HepG2 (cell line): ENCODE measurements around the gene RABGAP1L. TPM values are rescaled to one million over a fixed set of nuclear protein-coding genes. Genes with fewer than 3 reads are reported as not detected.

Source experiments
- ATAC-seq: fragments of 200-7000 bp; cut with Tn5 transposase; 3 replicates; pipeline ENCODE4 v1.9.1; 2020; ENCODE audit warnings: mild to moderate bottlenecking, moderate library complexity
- BruUV-seq: library from RNA; stranded (reverse); fragments of 400-500 nt; replicated peaks from 2 replicates; lab custom pipeline; 2021; lab: Mats Ljungman, UMichigan
- CTCF ChIA-PET: fragments of 300-600 bp; formaldehyde crosslinking; extraction: SDS; loops from one replicate; lab custom pipeline; 2021; ENCODE audit warnings: low total read pairs, inconsistent platforms, low intra/inter-chr PET ratio; lab: Yijun Ruan, JAX
- POLR2A ChIA-PET: fragments of 350-600 bp; sonication (Branson Sonifier 250); formaldehyde crosslinking; loops from one replicate; lab custom pipeline; 2020; ENCODE audit warnings: antibody characterized with exemption, inconsistent platforms; lab: Yijun Ruan, JAX
- DNase-seq: peaks from one replicate; pipeline ENCODE4 v3.0.0-alpha.2; 2015; ENCODE audit warnings: low spot score
- FAIRE-seq: peaks from 3 replicates; lab custom pipeline; 2011; peaks lifted over from hg19 to GRCh38; lab: Jason Lieb, UNC
- H2AFZ ChIP-seq: one replicate; pipeline ENCODE4 v1.6.1; 2011; ENCODE audit warnings: low read length, inconsistent platforms
- H3K27ac ChIP-seq: fragments of 300-600 bp; 3 replicates; pipeline ENCODE4 v1.8.0; 2011; ENCODE audit warnings: mixed run types, mild to moderate bottlenecking, mixed read lengths, low read length, inconsistent platforms; ENCODE audit not compliant: insufficient read depth; ENCODE audit errors: extremely low read length
- H3K27me3 ChIP-seq, 2 experiments: fragments of 200-600 bp in 1 of 2; 2 replicates in 1 of 2; 3 replicates in 1 of 2; pipeline versions ENCODE4 v1.6.0 to v1.8.0; 2011; ENCODE audit warnings: low read length in 2 of 2, mild to moderate bottlenecking in 2 of 2, moderate library complexity in 2 of 2, inconsistent platforms in 1 of 2; ENCODE audit not compliant: insufficient read depth in 2 of 2, control insufficient read depth in 1 of 2
- H3K36me3 ChIP-seq, 2 experiments: fragments of 200-600 bp in 1 of 2; replicated peaks in 1 of 2; 2 replicates in 1 of 2; 3 replicates in 1 of 2; pipeline versions ENCODE4 v1.5.1 to v1.8.0; 2011; ENCODE audit warnings: low read length in 2 of 2, inconsistent platforms in 1 of 2; ENCODE audit not compliant: insufficient read depth in 2 of 2, control insufficient read depth in 1 of 2
- H3K4me1 ChIP-seq: 2 replicates; pipeline ENCODE4 v1.5.1; 2012; ENCODE audit warnings: low read length, inconsistent platforms; ENCODE audit not compliant: insufficient read depth
- H3K4me2 ChIP-seq: 2 replicates; pipeline ENCODE4 v1.6.0; 2011; ENCODE audit warnings: low read depth, low read length, inconsistent platforms
- H3K4me3 ChIP-seq, 3 experiments: fragments of 200-600 bp in 1 of 3; sonication (generic), shearing (Covaris generic) in 1 of 3; replicated peaks in 1 of 3; 2 replicates each; pipeline ENCODE4 v1.5.1; 2011 to 2016; ENCODE audit warnings: low read length in 3 of 3, inconsistent platforms in 2 of 3, low read depth in 2 of 3, mild to moderate bottlenecking in 2 of 3, control low read depth in 1 of 3, mixed read lengths in 1 of 3; ENCODE audit not compliant: insufficient read depth in 1 of 3
- H3K79me2 ChIP-seq: one replicate; pipeline ENCODE4 v1.6.1; 2011; ENCODE audit warnings: low read length, inconsistent platforms; ENCODE audit not compliant: insufficient read depth
- H3K9ac ChIP-seq: 2 replicates; pipeline ENCODE4 v1.6.0; 2011; ENCODE audit warnings: mild to moderate bottlenecking, low read depth, low read length, inconsistent platforms; ENCODE audit not compliant: insufficient read depth
- H3K9me3 ChIP-seq: 2 replicates; pipeline ENCODE4 v1.5.1; 2012; ENCODE audit warnings: mild to moderate bottlenecking, low read length
- H4K20me1 ChIP-seq: 2 replicates; pipeline ENCODE4 v1.6.0; 2011; ENCODE audit warnings: inconsistent platforms, mild to moderate bottlenecking, low read length, moderate library complexity; ENCODE audit not compliant: insufficient read depth
- CENPX ChIP-seq: sonication (generic); formaldehyde crosslinking; IDR thresholded peaks from 2 replicates; pipeline ENCODE4 v1.9.0; 2021; ENCODE audit warnings: mild to moderate bottlenecking, missing genetic modification reagents, moderate library complexity
- CERS6 ChIP-seq: sonication (generic); formaldehyde crosslinking; IDR thresholded peaks from 2 replicates; pipeline ENCODE4 v1.5.0; 2020; ENCODE audit warnings: missing genetic modification reagents
- FIP1L1 ChIP-seq: fragments of 200-400 bp; formaldehyde crosslinking; IDR thresholded peaks from 2 replicates; pipeline ENCODE4 v1.6.1; 2018; ENCODE audit warnings: low read depth, mild to moderate bottlenecking, low read length, moderate library complexity, borderline replicate concordance; ENCODE audit not compliant: insufficient read depth
- HCFC1 ChIP-seq: fragments of 150-350 bp; IDR thresholded peaks from 2 replicates; pipeline ENCODE4 v1.6.1; 2014; ENCODE audit warnings: low read depth, low read length
- KMT2A ChIP-seq: sonication (generic); formaldehyde crosslinking; IDR thresholded peaks from 2 replicates; pipeline ENCODE4 v1.4.0; 2020; ENCODE audit warnings: missing genetic modification reagents
- MAFF ChIP-seq: IDR thresholded peaks from 2 replicates; pipeline ENCODE4 v1.6.1; 2011; ENCODE audit warnings: low read depth, low read length, improper control_type of control experiment
- MAFK ChIP-seq, 2 experiments: IDR thresholded peaks in 1 of 2; conservative IDR thresholded peaks in 1 of 2; 2 replicates each; pipeline ENCODE4 v1.6.1; 2011; ENCODE audit warnings: improper control_type of control experiment in 2 of 2, low read length in 2 of 2
- NRL ChIP-seq: sonication (generic); formaldehyde crosslinking; IDR thresholded peaks from 2 replicates; pipeline ENCODE4 v1.5.0; 2020; ENCODE audit warnings: missing genetic modification reagents, mild to moderate bottlenecking, moderate library complexity, borderline replicate concordance
- ZNF124 ChIP-seq: sonication (generic); formaldehyde crosslinking; IDR thresholded peaks from 2 replicates; pipeline ENCODE4 v1.4.0; 2020; ENCODE audit warnings: missing genetic modification reagents
- ZNF552 ChIP-seq: sonication (generic); formaldehyde crosslinking; IDR thresholded peaks from 2 replicates; pipeline ENCODE4 v1.9.0; 2022; ENCODE audit warnings: missing genetic modification reagents, mild to moderate bottlenecking, borderline replicate concordance
- ZNF678 ChIP-seq: sonication (generic); formaldehyde crosslinking; IDR thresholded peaks from 2 replicates; pipeline ENCODE4 v1.4.0; 2020; ENCODE audit warnings: mild to moderate bottlenecking, missing genetic modification reagents
- ZNF7 ChIP-seq: IDR thresholded peaks from 2 replicates; pipeline ENCODE4 v1.6.1; 2016; ENCODE audit warnings: missing biosample characterization, missing genetic modification reagents
- WGBS: methylation state at CpG from one replicate; pipeline ENCODE4 v1.1.6; 2017; ENCODE audit warnings: low lambda C conversion rate; 5-methylcytosine and 5-hydroxymethylcytosine counted together
- in situ Hi-C: cut with HindIII; loops from 2 replicates; pipeline ENCODE4 v1.10.0; 2017; ENCODE audit warnings: low pct_unique_long_range_greater_than_20kb; ENCODE audit not compliant: extremely low pct_ligation_motif_present
- intact Hi-C: fragments of 100-400 bp; cut with micrococcal nuclease; formaldehyde crosslinking; loops from one replicate; pipeline ENCODE4 v1.10.0; 2022; ENCODE audit not compliant: unreplicated experiment
- polyA plus RNA-seq, 8 experiments: library from polyadenylated mRNA; depleted of rRNA in 3 of 8; stranded (reverse) in 7 of 8; unstranded in 1 of 8; fragments of >200 nt; fragmentation: Illumina TruSeq in 4 of 8; extraction: Trizol in 4 of 8; gene quantifications; 2 replicates each; pipeline versions ENCODE4 v1.2.1 to v1.2.3, GENCODE V29; 2011 to 2016; ENCODE audit warnings: low read depth in 4 of 8, missing spikeins in 1 of 8, mixed read lengths in 1 of 8; ENCODE audit not compliant: insufficient read depth in 1 of 8
- total RNA-seq, 5 experiments: library from RNA; depleted of rRNA; stranded (reverse); fragments of >200 nt; fragmentation: Illumina TruSeq; extraction: Trizol; gene quantifications; 2 replicates each; pipeline ENCODE4 v1.2.3, GENCODE V29; 2016; ENCODE audit warnings: low read depth in 1 of 5

Gene RABGAP1L
- total and polyA plus RNA-seq, 2 of the 13 experiments (the other 11 are each of a cell fraction or from before 2014, with no cell fraction given): 7.9 to 22.6 TPM

GRCh38 chr1:174702011-174702410 lies 542.7 kb downstream of the RABGAP1L start:
- Histone ChIP-seq H2AFZ (no peak overlapping the region), H3K27me3 (no peaks in the 10 kb centered on the region), H3K9me3 (no peaks in the 10 kb centered on the region), H3K27ac (no peak overlapping the region), H3K4me1 (peaks cover 10% of the 10 kb centered on the region), H4K20me1 (no peaks in the 10 kb centered on the region), H3K79me2 (no peaks in the 10 kb centered on the region), H3K4me2 (no peak overlapping the region), H3K4me3 (no peak overlapping the region), H3K9ac (no peak overlapping the region)
- WGBS: 98% methylated on average over 2 of the region's 2 CpGs
- DNase-seq (no peak), ATAC-seq (no peak), FAIRE-seq (no peak)
- ChIA-PET CTCF (no interaction called here), POLR2A (no interaction called here)
- intact Hi-C loops (no loop called here), in situ Hi-C loops (no loop called here)
- no TSS peak for BruUV-seq
- TF ChIP-seq FIP1L1 (no peak), ZNF552 (no peak), ZNF7 (CRISPR knock-in tag) (no peak), CENPX (CRISPR knock-in tag) (no peak), CERS6 (CRISPR knock-in tag) (no peak), ZNF124 (CRISPR knock-in tag) (no peak), ZNF678 (no peak), NRL (no peak)
- TF ChIP-seq, all 625 proteins: peak for 0
- H3K36me3 ChIP-seq: no peaks in the 10 kb centered on the region

DNA sequence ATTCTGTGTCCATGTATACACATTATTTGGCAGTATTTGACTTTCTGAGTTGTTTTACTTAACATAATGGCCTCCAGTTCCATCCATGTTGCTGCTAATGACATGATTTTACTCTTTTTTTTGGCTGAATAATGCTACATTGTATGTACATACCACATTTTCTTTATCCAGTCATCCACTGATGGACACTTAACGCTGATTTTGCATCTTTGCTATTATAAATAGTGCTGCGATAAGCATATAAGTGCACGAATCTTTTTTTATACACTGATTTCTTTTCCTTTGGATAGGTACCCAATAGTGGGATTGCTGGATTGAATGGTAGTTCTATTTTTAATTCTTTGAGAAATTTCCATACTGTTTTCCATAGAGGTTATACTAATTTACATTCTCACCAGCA lies 544.0 kb downstream of the RABGAP1L start:
- Histone ChIP-seq H3K27me3 (no peaks in the 10 kb centered on the region), H3K4me2 (no peak overlapping the region), H3K4me3 (no peak overlapping the region), H3K27ac (no peak overlapping the region), H3K4me1 (peaks cover 4% of the 10 kb centered on the region; the same call in 1 of the 2 replicates), H3K79me2 (no peaks in the 10 kb centered on the region), H4K20me1 (no peaks in the 10 kb centered on the region), H3K9me3 (no peaks in the 10 kb centered on the region), H3K9ac (no peak overlapping the region), H3K36me3 (no peaks in the 10 kb centered on the region), H2AFZ (no peak overlapping the region)
- intact Hi-C loops: no loop called here
- POLR2A ChIA-PET: no interaction called here
- ATAC-seq (no peak), DNase-seq (no peak), FAIRE-seq (no peak)
- BruUV-seq: no TSS peak
- in situ Hi-C loops: no loop called here
- TF ChIP-seq MAFF (peak; percentile 60), HCFC1 (no peak), MAFK (conservative IDR thresholded peaks at IDR 0.05 in 1 of 2, IDR thresholded peaks at IDR 0.05 in 1 of 2; ENCODE audit: low read length in 2 of 2) (peak; percentile 21 to 60; a peak in 3 of 4 replicates), KMT2A (CRISPR knock-in tag) (no peak)
- CTCF ChIA-PET: no interaction called here
- 93% methylated on average over 3 of the region's 3 CpGs for whole genome bisulfite sequencing
